SK-N-SH treated with all-trans-retinoic acid at 6 μM for 48 hours (cell line): ENCODE results near the gene POLR1C.

Experiments used
- ATAC-seq: fragments of 200-7000 bp; cut with Tn5 transposase; 3 replicates; pipeline ENCODE4 v1.9.1; 2020; ENCODE audit warnings: mild to moderate bottlenecking, moderate library complexity
- ARNTL ChIP-seq: fragments of 450-650 bp; formaldehyde crosslinking; IDR thresholded peaks from 2 replicates; pipeline ENCODE4 v1.5.0; 2020; ENCODE audit warnings: low read depth, mild to moderate bottlenecking, moderate library complexity, borderline replicate concordance
- CSDC2 ChIP-seq: fragments of 250-450 bp; sonication (Bioruptor Pico); IDR thresholded peaks from 2 replicates; pipeline ENCODE4 v1.5.0; 2020; ENCODE audit warnings: mild to moderate bottlenecking, moderate library complexity
- ESRRG ChIP-seq: fragments of 250-450 bp; sonication (Bioruptor Pico); IDR thresholded peaks from 2 replicates; pipeline ENCODE4 v1.6.1; 2021; ENCODE audit warnings: mild to moderate bottlenecking
- GLIS3 ChIP-seq: fragments of 250-450 bp; sonication (Bioruptor Pico); IDR thresholded peaks from 2 replicates; pipeline ENCODE4 v1.5.0; 2020; ENCODE audit warnings: mild to moderate bottlenecking, moderate library complexity
- ISL1 ChIP-seq: fragments of 250-450 bp; sonication (Bioruptor Pico); IDR thresholded peaks from 2 replicates; pipeline ENCODE4 v2.1.2; 2022; ENCODE audit warnings: mild to moderate bottlenecking, moderate library complexity
- OSR1 ChIP-seq: fragments of 250-450 bp; sonication (Bioruptor Pico); IDR thresholded peaks from 2 replicates; pipeline ENCODE4 v1.8.0; 2022; ENCODE audit warnings: moderate library complexity, mild to moderate bottlenecking, inconsistent platforms
- PPARA ChIP-seq: fragments of 250-450 bp; sonication (Bioruptor Pico); IDR thresholded peaks from 2 replicates; pipeline ENCODE4 v1.5.0; 2020; ENCODE audit warnings: mild to moderate bottlenecking, borderline replicate concordance
- RARB ChIP-seq: fragments of 250-450 bp; sonication (Bioruptor Pico); IDR thresholded peaks from 2 replicates; pipeline ENCODE4 v1.8.0; 2021; ENCODE audit warnings: mild to moderate bottlenecking, moderate library complexity
- SNAI2 ChIP-seq: fragments of 250-450 bp; sonication (Bioruptor Pico); IDR thresholded peaks from 2 replicates; pipeline ENCODE4 v1.5.0; 2020; ENCODE audit warnings: mild to moderate bottlenecking, moderate library complexity
- TCF4 ChIP-seq: fragments of 250-450 bp; sonication (Bioruptor Pico); IDR thresholded peaks from 2 replicates; pipeline ENCODE4 v1.8.0; 2021; ENCODE audit warnings: mild to moderate bottlenecking, moderate library complexity, borderline replicate concordance
- TOX ChIP-seq: fragments of 250-450 bp; sonication (Bioruptor Pico); IDR thresholded peaks from 2 replicates; pipeline ENCODE4 v1.8.0; 2021; ENCODE audit warnings: mild to moderate bottlenecking, moderate library complexity, borderline replicate concordance
- ZC3H10 ChIP-seq: fragments of 250-450 bp; sonication (Bioruptor Pico); IDR thresholded peaks from 2 replicates; pipeline ENCODE4 v1.5.1; 2021; ENCODE audit warnings: mild to moderate bottlenecking, moderate library complexity
- ZFP3 ChIP-seq: fragments of 250-450 bp; sonication (Bioruptor Pico); IDR thresholded peaks from 2 replicates; pipeline ENCODE4 v1.5.0; 2020; ENCODE audit warnings: mild to moderate bottlenecking, moderate library complexity
- ZFP30 ChIP-seq: fragments of 450-650 bp; formaldehyde crosslinking; IDR thresholded peaks from 2 replicates; pipeline ENCODE4 v1.5.0; 2022; ENCODE audit warnings: mild to moderate bottlenecking, moderate library complexity
- ZNF70 ChIP-seq: fragments of 450-650 bp; formaldehyde crosslinking; IDR thresholded peaks from 2 replicates; pipeline ENCODE4 v1.5.0; 2020; ENCODE audit warnings: mild to moderate bottlenecking, moderate library complexity
- ZNF8 ChIP-seq: fragments of 450-650 bp; formaldehyde crosslinking; IDR thresholded peaks from 2 replicates; pipeline ENCODE4 v1.5.0; 2020; ENCODE audit warnings: mild to moderate bottlenecking, moderate library complexity
- TF ChIP-seq, protein P1 (sequence below): fragments of 250-450 bp; sonication (Bioruptor Pico); IDR thresholded peaks from 2 replicates; pipeline ENCODE4 v1.8.0; 2021; ENCODE audit warnings: low read depth, mild to moderate bottlenecking, moderate library complexity, borderline replicate concordance
- TF ChIP-seq, protein P2 (sequence below): fragments of 250-450 bp; sonication (Bioruptor Pico); IDR thresholded peaks from 2 replicates; pipeline ENCODE4 v1.5.0; 2020; ENCODE audit warnings: mild to moderate bottlenecking, moderate library complexity
- TF ChIP-seq, protein P3 (sequence below): fragments of 250-450 bp; sonication (Bioruptor Pico); IDR thresholded peaks from 2 replicates; pipeline ENCODE4 v1.5.1; 2021; ENCODE audit warnings: mild to moderate bottlenecking, moderate library complexity
- TF ChIP-seq, protein P4 (sequence below): fragments of 250-450 bp; sonication (Bioruptor Pico); IDR thresholded peaks from 2 replicates; pipeline ENCODE4 v1.5.1; 2020; ENCODE audit warnings: low read depth, mild to moderate bottlenecking, moderate library complexity
- TF ChIP-seq, protein P5 (sequence below): fragments of 250-450 bp; sonication (Bioruptor Pico); IDR thresholded peaks from 2 replicates; pipeline ENCODE4 v1.8.0; 2020; ENCODE audit warnings: mild to moderate bottlenecking, moderate library complexity, borderline replicate concordance

The POLR1C gene

DNA sequence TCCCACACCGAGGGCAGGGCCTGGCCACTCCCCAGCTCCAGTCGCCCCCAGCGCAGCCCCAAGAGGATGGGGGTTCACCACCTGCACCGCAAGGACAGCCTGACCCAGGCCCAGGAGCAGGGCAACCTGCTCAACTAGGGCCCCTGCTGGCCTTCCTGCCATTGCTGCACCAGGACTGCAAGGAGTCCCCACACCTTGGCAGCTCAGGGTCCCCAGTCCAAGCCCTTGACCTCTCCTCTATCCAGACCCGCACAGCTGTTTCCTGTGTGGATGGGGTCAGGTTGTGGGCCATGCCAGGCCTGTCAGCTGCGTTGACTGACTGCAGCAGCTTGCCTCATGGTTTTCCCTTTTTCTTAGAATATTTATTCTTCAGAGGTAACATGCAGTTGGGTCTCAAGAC lies 11.2 kb upstream of the POLR1C start:
- TF ChIP-seq, protein P1, sequence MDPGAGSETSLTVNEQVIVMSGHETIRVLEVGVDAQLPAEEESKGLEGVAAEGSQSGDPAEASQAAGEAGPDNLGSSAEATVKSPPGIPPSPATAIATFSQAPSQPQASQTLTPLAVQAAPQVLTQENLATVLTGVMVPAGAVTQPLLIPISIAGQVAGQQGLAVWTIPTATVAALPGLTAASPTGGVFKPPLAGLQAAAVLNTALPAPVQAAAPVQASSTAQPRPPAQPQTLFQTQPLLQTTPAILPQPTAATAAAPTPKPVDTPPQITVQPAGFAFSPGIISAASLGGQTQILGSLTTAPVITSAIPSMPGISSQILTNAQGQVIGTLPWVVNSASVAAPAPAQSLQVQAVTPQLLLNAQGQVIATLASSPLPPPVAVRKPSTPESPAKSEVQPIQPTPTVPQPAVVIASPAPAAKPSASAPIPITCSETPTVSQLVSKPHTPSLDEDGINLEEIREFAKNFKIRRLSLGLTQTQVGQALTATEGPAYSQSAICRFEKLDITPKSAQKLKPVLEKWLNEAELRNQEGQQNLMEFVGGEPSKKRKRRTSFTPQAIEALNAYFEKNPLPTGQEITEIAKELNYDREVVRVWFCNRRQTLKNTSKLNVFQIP (CRISPR knock-in tag): no peak
- TF ChIP-seq ISL1 (CRISPR knock-in tag) (no peak), TCF4 (CRISPR knock-in tag) (no peak)
- no peak for ATAC-seq

DNA sequence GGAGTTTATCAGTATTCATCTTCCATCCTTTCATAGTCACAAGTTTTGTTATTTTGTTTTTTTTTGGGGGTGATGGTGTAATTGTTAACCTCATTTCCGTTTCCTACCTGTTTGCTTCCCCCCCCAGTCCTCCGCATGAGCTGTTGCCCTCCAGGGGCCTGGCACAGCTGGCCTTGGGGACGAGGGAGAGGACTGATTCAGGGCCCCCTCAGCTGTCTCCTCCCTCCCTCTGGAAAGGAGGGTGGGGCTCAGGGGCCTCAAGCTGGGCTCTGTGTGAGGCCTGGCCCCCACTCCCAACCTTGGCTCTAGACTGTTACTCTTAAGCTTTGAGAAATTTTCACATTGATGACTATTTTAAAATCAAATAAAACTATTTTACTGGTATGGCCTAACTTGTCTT lies 10.7 kb upstream of the POLR1C start:
- no peak for ATAC-seq

DNA sequence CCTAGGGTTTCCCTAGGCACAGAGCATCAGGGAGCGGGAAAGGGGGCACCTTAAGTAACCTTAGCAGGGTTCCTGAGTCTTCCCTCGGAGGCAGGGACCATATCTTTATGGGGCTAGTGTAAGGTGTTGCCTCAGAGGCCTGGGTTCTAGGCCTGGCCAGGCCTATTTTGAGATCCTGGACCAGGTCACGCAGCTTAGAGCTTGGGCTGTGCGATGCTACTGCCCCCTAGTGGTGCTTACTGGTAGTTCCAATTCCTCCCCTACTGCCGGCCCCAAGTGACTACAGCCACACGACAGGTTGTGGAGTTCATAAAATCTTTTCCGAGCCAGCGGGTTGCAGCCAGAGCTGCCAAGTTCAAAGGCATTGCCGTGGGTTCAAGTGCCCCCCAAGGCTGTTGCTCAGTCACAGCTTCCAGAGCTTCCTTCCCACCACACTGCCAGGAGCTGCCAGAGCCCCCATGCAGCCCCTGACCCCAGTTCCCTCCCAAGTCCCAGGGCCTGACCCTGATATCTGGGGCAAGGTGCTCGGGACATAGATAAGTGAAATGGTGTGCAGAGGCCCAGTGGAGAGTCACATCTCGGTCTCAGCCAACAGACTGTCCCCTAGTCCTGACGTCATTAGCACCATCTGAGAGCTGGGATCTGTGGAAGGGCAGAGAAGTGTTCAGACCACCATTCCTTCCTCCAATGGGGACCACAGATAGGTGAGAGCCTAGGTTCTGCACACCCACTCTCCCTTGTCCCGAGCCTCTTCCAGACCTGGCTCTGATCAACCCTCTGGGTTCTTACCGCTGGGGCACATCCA lies 10.0 kb upstream of the POLR1C start:
- no peak for TF ChIP-seq PPARA (CRISPR knock-in tag)
- no peak for TF ChIP-seq SNAI2
- no peak for TF ChIP-seq RARB
- no peak; the same call in 1 of the 2 replicates for TF ChIP-seq GLIS3 (CRISPR knock-in tag)
- no peak for TF ChIP-seq ESRRG (CRISPR knock-in tag)
- no peak for TF ChIP-seq ARNTL
- TF ChIP-seq, all 23 proteins: peak for 0
- peak; percentile 76 for ATAC-seq

More for the DNA sequence above, 10.7 kb upstream of the POLR1C start:
- TF ChIP-seq, protein P2, sequence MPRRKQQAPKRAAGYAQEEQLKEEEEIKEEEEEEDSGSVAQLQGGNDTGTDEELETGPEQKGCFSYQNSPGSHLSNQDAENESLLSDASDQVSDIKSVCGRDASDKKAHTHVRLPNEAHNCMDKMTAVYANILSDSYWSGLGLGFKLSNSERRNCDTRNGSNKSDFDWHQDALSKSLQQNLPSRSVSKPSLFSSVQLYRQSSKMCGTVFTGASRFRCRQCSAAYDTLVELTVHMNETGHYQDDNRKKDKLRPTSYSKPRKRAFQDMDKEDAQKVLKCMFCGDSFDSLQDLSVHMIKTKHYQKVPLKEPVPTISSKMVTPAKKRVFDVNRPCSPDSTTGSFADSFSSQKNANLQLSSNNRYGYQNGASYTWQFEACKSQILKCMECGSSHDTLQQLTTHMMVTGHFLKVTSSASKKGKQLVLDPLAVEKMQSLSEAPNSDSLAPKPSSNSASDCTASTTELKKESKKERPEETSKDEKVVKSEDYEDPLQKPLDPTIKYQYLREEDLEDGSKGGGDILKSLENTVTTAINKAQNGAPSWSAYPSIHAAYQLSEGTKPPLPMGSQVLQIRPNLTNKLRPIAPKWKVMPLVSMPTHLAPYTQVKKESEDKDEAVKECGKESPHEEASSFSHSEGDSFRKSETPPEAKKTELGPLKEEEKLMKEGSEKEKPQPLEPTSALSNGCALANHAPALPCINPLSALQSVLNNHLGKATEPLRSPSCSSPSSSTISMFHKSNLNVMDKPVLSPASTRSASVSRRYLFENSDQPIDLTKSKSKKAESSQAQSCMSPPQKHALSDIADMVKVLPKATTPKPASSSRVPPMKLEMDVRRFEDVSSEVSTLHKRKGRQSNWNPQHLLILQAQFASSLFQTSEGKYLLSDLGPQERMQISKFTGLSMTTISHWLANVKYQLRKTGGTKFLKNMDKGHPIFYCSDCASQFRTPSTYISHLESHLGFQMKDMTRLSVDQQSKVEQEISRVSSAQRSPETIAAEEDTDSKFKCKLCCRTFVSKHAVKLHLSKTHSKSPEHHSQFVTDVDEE: no peak
- TF ChIP-seq, protein P3, sequence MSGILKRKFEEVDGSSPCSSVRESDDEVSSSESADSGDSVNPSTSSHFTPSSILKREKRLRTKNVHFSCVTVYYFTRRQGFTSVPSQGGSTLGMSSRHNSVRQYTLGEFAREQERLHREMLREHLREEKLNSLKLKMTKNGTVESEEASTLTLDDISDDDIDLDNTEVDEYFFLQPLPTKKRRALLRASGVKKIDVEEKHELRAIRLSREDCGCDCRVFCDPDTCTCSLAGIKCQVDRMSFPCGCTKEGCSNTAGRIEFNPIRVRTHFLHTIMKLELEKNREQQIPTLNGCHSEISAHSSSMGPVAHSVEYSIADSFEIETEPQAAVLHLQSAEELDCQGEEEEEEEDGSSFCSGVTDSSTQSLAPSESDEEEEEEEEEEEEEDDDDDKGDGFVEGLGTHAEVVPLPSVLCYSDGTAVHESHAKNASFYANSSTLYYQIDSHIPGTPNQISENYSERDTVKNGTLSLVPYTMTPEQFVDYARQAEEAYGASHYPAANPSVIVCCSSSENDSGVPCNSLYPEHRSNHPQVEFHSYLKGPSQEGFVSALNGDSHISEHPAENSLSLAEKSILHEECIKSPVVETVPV: no peak
- TF ChIP-seq PPARA (CRISPR knock-in tag): no peak
- TF ChIP-seq, protein P4, sequence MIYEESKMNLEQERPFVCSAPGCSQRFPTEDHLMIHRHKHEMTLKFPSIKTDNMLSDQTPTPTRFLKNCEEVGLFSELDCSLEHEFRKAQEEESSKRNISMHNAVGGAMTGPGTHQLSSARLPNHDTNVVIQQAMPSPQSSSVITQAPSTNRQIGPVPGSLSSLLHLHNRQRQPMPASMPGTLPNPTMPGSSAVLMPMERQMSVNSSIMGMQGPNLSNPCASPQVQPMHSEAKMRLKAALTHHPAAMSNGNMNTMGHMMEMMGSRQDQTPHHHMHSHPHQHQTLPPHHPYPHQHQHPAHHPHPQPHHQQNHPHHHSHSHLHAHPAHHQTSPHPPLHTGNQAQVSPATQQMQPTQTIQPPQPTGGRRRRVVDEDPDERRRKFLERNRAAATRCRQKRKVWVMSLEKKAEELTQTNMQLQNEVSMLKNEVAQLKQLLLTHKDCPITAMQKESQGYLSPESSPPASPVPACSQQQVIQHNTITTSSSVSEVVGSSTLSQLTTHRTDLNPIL: no peak
- TF ChIP-seq, protein P5, sequence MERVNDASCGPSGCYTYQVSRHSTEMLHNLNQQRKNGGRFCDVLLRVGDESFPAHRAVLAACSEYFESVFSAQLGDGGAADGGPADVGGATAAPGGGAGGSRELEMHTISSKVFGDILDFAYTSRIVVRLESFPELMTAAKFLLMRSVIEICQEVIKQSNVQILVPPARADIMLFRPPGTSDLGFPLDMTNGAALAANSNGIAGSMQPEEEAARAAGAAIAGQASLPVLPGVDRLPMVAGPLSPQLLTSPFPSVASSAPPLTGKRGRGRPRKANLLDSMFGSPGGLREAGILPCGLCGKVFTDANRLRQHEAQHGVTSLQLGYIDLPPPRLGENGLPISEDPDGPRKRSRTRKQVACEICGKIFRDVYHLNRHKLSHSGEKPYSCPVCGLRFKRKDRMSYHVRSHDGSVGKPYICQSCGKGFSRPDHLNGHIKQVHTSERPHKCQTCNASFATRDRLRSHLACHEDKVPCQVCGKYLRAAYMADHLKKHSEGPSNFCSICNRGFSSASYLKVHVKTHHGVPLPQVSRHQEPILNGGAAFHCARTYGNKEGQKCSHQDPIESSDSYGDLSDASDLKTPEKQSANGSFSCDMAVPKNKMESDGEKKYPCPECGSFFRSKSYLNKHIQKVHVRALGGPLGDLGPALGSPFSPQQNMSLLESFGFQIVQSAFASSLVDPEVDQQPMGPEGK (CRISPR knock-in tag): no peak
- no peak for TF ChIP-seq CSDC2 (CRISPR knock-in tag)
- no peak for TF ChIP-seq ZNF70 (CRISPR knock-in tag)
- TF ChIP-seq ZC3H10 (CRISPR knock-in tag): no peak
- no peak for TF ChIP-seq ARNTL
- no peak for TF ChIP-seq TOX (CRISPR knock-in tag)
- no peak for TF ChIP-seq SNAI2
- TF ChIP-seq OSR1 (CRISPR knock-in tag): no peak
- no peak for TF ChIP-seq ZNF8
- no peak for TF ChIP-seq RARB
- TF ChIP-seq ZFP3: no peak
- no peak for TF ChIP-seq GLIS3 (CRISPR knock-in tag)
- TF ChIP-seq ZFP30: no peak
